ENCODE results near the gene VSTM2B. TPM values are rescaled to one million over a fixed set of nuclear protein-coding genes. Genes with fewer than 3 reads are reported as not detected.

VSTM2B gene
- total and polyA plus RNA-seq, 2 of the 4 experiments (the other 2 are of a cell fraction): not detected

- dilution Hi-C loops (cut with HindIII; ENCODE audit: low sequenced_read_pairs, unreplicated experiment): no loop called here
- Histone ChIP-seq H3K4me3 (ENCODE audit: insufficient read depth, low read depth, low read length) (no peak overlapping the region), H3K4me1 (ENCODE audit: control insufficient read depth, insufficient read depth, low read length) (no peaks in the 10 kb centered on the region), H4K5ac (ENCODE audit: low read depth, low read length) (no peak overlapping the region), H2AK9ac (replicated peaks; ENCODE audit: low read depth, low read length, poor library complexity) (peak overlapping the region; percentile 72), H2BK120ac (ENCODE audit: low read depth, low read length) (no peak overlapping the region), H2AFZ (replicated peaks; ENCODE audit: low read length, poor library complexity) (no peak overlapping the region), H2BK15ac (ENCODE audit: low read depth, low read length) (no peak overlapping the region), H3K4me2 (ENCODE audit: low read depth, low read length) (no peak overlapping the region), H3K23ac (ENCODE audit: low read depth, low read length) (no peak overlapping the region), H4K91ac (ENCODE audit: insufficient read depth, low read depth, low read length) (no peak overlapping the region), H2BK20ac (ENCODE audit: low read depth, low read length) (no peak overlapping the region), H3K9ac (ENCODE audit: low read depth, low read length) (no peak overlapping the region), H3K56ac (ENCODE audit: extremely low read depth, insufficient read depth, low read length) (no peak overlapping the region), H4K20me1 (ENCODE audit: insufficient read depth, low read length) (no peaks in the 10 kb centered on the region), H3K27ac (ENCODE audit: insufficient read depth, low read length) (no peak overlapping the region), H4K8ac (ENCODE audit: low read depth in 2 of 2, low read length in 2 of 2) (no peak overlapping the region), H3K4ac (ENCODE audit: low read depth, low read length) (no peak overlapping the region), H3K18ac (ENCODE audit: low read depth, low read length) (no peak overlapping the region), H3K27me3 (ENCODE audit: control insufficient read depth, insufficient read depth, low read length) (no peaks in the 10 kb centered on the region), H3K9me3 (ENCODE audit: control insufficient read depth, insufficient read depth, low read length) (peaks cover 5% of the 10 kb centered on the region; the same call in 1 of the 2 replicates), H3K14ac (replicated peaks; ENCODE audit: low read depth, low read length) (no peak overlapping the region), H3K79me1 (ENCODE audit: low read depth in 1 of 2, low read length in 2 of 2) (no peaks in the 10 kb centered on the region), H3K9me1 (ENCODE audit: insufficient read depth, low read length) (no peaks in the 10 kb centered on the region), H2BK5ac (ENCODE audit: low read depth, low read length, poor library complexity, severe bottlenecking) (no peak overlapping the region), H2AK5ac (ENCODE audit: low read depth, low read length) (no peak overlapping the region), H3K36me3 (ENCODE audit: control insufficient read depth, insufficient read depth, low read length) (no peaks in the 10 kb centered on the region)
- CTCF ChIA-PET: no interaction called here
- POLR2A ChIA-PET (ENCODE audit: unreplicated experiment): no interaction called here
- DNase-seq (no peak), ATAC-seq (ENCODE audit: low read depth) (no peak)
- no TSS peak for BruUV-seq (replicated peaks)
- 19% methylated on average over 6 of the region's 13 CpGs; no CpG with 5 or more reads in 1 of the 2 experiments for WGBS, 2 experiments (ENCODE audit: extremely low coverage in 2 of 2, insufficient read length in 1 of 2)
- in situ Hi-C loops (cut with MboI; ENCODE audit: low sequenced_read_pairs): no loop called here
- intact Hi-C loops (cut with micrococcal nuclease): no loop called here
- TF ChIP-seq FOS (IDR thresholded peaks at IDR 0.05; ENCODE audit: low read depth, low read length): no peak
- no peak for TF ChIP-seq NFE2L2 (IDR thresholded peaks at IDR 0.05; ENCODE audit: low read depth, low read length)
- no peak for TF ChIP-seq CEBPB (IDR thresholded peaks at IDR 0.05; ENCODE audit: low read depth, low read length)
- TF ChIP-seq MXI1 (IDR thresholded peaks at IDR 0.05; ENCODE audit: borderline replicate concordance, low read depth, low read length): no peak
- no peak for TF ChIP-seq BHLHE40 (IDR thresholded peaks at IDR 0.05; ENCODE audit: low read depth, low read length)
- no peak for TF ChIP-seq CHD1 (IDR thresholded peaks at IDR 0.05; ENCODE audit: low read depth, low read length)
- no peak for TF ChIP-seq CTCF (conservative IDR thresholded peaks at IDR 0.05; ENCODE audit: low read depth, low read length)
- no peak for TF ChIP-seq USF2 (IDR thresholded peaks at IDR 0.05; ENCODE audit: low read depth, low read length)
- no peak for TF ChIP-seq MAZ (IDR thresholded peaks at IDR 0.05; ENCODE audit: borderline replicate concordance, low read depth, low read length)
- no peak for TF ChIP-seq RCOR1 (IDR thresholded peaks at IDR 0.05; ENCODE audit: insufficient replicate concordance, low read length)
- TF ChIP-seq SMC3 (IDR thresholded peaks at IDR 0.05; ENCODE audit: low read depth, low read length): no peak
- TF ChIP-seq ELK1 (IDR thresholded peaks at IDR 0.05; ENCODE audit: borderline replicate concordance, low read depth, low read length): no peak
- no peak for TF ChIP-seq MAFK (IDR thresholded peaks at IDR 0.05; ENCODE audit: low read depth, low read length)
- no peak for TF ChIP-seq POLR2A (IDR thresholded peaks at IDR 0.05; ENCODE audit: low read depth, low read length)
- no peak for TF ChIP-seq RFX5 (IDR thresholded peaks at IDR 0.05; ENCODE audit: low read depth, low read length)
- TF ChIP-seq RAD21 (IDR thresholded peaks at IDR 0.05; ENCODE audit: low read length): no peak
Observed at GRCh38 chr19:29505097-29505824, 20.5 kb upstream of the VSTM2B start.

All from IMR-90 (cell line).